Fibroblast of gingiva (primary cell): ENCODE measurements around the gene GEN1.
"Not testable (repeated sequence)": the region's sequence is repeated elsewhere in the genome, so short reads cannot be mapped to it uniquely, and the experiment has no call there.

Experiments
- DNase-seq: peaks from one replicate; pipeline ENCODE4 v3.0.0-alpha.2; 2011; ENCODE audit warnings: low read depth

GEN1 gene

DNA sequence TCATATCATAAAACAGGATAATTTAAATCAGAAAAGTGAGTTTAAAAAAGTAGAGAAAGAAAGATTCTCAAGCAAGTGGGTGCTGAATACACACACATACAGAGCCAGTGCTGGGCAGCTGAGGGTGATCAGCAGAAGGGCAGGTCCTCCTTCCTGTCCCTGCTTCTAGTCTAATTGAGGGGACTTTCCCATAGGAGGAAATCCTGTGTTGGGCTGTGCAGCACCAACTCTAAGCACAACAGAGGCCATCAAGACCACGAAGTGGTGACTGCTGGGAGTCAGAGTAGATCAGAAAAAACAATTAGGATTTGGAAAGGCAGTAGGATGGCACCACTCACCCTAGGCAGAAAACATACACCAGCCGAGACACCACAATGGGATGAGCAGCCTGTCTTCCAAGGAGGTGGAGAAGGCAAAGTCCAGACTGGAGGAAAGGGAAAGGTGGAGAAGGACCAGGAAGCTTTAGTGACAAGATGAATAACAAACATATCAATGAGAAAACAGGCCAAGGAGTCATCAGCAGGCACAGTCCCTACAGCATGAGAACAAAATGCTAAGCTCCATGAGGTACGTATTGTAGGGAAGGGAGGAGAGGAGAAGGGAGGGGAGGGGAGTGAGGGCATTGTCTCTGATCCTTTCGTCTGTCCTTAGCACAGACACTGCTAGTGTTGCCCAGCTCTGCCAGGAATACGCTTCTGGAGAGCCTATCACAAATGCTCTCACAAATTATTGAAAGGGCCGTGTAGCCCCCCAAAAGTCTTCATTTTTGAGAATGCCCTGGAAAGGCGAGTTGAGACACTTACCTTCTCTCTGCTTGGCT, 45.6 kb downstream of the GEN1 start:
- DNase-seq = no peak

DNA sequence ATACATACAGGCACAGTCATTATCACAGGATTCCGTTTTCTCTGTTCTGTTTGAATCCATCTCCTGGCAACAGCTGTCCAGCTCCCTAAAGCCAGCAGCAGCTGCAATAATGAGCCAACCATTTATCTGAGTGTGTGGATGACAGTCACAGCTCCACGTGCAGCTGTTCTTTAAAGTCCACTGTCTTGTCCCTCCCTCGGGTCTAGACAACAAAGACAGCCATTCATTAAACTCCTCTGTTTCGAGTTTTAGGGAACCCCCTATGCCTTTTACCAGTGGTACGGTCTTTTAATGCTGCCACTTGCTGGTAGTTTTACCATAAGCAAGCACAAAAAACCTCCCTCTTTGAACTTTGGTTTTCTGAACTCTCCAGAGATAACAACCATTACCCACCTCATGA, 46.3 kb downstream of the GEN1 start:
- DNase-seq = no peak

- no peak for DNase-seq
Observed at GRCh38 chr2:17800693-17801458, 46.9 kb downstream of the GEN1 start.

DNA sequence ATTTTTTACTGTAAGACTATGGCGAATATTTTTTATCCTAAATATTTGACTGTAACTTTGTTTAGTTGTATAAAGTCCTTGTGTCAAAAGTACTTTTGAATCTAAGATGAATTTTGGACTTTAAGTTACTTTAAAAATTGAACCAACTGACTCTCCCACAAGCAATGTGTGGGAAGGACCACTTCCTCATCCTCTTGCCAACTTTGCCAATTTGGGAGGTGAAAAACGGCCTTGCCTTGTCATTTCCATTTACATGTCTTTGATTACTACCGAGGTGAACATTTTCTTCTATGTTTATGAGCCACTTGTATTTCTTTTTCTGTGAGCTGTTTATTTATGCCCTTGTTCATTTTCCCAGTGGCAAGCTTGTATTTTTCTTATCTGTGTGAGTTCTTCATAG, 49.6 kb downstream of the GEN1 start:
- DNase-seq = no peak

- DNase-seq = no peak
Observed at GRCh38 chr2:17804358-17804757, 50.4 kb downstream of the GEN1 start.

GRCh38 chr2:17805166-17805565, 51.2 kb downstream of the GEN1 start:
- DNase-seq = no peak

GRCh38 chr2:17805717-17806363, 51.9 kb downstream of the GEN1 start:
- DNase-seq = no peak

DNA sequence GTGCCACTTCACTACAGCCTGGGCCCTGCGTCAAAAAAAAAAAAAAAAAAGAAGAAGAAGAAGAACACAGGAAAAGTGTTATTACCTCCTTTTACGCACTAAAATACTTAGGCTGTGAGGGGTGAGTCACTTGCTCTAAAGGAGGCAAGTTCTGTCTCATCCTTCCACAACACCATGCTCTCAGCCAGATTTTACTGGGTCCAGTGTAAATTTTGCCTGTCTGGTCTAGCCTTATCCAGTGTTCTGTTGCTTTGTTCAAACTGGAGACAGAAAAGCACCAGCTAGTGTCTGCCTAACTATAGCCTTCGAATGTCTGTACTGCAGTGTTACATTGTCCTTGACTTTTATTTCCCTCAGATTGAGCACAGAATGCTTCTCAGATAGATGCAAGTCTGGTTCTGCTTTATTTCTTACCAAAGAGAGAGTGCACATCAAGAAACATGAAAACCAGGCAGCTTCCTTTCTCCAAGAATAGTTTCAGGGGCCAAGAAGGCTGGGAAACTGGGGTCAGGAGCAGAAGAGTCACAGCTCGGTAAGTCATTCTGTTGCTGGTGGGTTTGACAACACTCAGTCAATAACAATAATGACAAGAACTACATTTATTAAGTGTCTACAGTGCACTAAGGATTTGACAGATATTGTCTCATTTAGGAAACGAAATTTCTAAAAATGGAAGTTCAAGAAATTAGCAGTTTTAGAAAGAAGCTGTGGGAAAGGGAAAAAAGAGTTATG, 59.2 kb downstream of the GEN1 start:
- no peak for DNase-seq

- no peak for DNase-seq
Observed at GRCh38 chr2:17813742-17814473, 60.0 kb downstream of the GEN1 start.

- DNase-seq = no peak
Observed at GRCh38 chr2:17814601-17815000, 60.7 kb downstream of the GEN1 start.

- no peak for DNase-seq
Observed at GRCh38 chr2:17815468-17816184, 61.7 kb downstream of the GEN1 start.

DNA sequence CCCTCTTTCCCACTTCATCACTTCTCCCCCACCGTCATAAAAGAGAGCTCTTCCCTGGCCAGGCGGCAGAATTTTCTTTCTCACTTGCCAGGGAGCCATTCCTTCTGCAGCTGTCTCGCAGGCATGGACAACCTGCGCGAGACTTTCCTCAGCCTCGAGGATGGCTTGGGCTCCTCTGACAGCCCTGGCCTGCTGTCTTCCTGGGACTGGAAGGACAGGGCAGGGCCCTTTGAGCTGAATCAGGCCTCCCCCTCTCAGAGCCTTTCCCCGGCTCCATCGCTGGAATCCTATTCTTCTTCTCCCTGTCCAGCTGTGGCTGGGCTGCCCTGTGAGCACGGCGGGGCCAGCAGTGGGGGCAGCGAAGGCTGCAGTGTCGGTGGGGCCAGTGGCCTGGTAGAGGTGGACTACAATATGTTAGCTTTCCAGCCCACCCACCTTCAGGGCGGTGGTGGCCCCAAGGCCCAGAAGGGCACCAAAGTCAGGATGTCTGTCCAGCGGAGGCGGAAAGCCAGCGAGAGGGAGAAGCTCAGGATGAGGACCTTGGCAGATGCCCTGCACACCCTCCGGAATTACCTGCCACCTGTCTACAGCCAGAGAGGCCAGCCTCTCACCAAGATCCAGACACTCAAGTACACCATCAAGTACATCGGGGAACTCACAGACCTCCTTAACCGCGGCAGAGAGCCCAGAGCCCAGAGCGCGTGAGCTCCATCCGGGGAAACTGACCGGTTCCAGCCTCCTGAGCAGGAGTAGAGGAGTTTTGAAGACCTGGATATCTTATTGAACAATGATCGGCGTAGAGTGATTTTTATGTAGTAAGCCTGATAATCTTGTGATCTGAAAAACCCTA, 62.7 kb downstream of the GEN1 start, which contains the start of gene MSGN1:
MSGN1 (plus strand) TSS at position 65 of the 850 bp plus-strand sequence; CDS start at position 124, 59 bp downstream.
- DNase-seq = no peak

GRCh38 chr2:17818235-17818815, 64.4 kb downstream of the GEN1 start:
- no peak for DNase-seq

DNA sequence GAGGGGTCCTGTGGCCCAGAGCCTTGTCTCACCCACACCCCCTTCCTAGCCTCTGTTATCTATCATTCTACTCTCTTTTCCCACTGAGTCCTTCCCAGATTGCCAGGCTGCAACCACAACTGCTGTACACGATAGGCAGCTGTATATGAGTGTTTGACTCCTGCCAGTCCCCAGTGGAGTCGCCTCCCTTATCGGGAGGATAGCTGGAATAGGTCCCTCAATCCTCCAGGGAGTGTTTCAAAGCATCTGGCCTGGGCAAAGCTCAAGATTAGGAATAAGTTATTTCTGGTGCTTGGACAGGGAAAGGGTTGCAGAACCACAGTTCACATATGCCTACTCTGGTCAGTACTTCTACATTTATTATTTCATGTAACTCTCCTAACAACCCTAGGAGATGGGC, 67.1 kb downstream of the GEN1 start:
- DNase-seq = no peak

DNA sequence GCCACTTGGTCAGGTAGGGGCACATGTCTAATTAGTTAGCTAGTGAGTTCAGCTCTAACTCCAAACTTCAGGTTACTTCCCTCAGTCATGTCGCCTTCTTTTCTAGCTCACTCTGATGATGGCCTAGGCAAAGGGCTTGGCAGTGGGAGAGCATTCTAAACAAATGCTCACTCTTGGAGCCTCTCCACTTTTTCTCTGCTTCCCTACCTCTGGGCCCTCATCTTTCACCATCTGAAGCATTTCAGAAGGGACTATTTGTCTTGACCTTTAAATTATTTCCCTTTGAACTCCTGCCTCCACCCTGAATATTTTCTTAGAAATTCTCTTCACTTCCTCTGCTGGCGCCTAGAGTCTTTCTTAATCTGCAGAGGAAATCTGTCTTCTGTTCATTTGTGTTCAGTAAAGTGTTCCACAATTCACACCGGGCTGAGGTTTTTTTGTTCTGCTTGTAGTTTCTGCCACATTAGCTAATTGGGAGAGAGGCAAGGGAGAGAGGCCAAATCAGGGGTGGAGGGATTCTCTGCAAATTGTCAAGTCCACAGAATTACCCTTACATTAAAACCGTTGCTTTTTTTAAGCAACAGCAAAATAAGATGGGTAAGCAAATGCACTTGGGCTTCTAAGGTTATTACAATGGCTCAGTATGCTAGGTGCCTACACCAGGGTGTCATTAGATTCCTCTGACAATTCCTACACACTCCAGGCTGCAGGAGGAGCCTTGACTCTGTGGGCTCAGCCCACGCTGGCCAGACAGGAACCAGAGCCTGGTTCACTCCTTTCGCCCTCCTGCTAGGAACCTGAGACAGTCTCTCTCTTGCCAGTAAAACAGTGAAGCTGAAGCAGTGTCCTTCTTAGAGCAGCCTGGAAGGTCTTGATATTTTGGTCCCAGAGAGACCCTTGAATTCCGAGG, 67.9 kb downstream of the GEN1 start:
- DNase-seq = no peak

- no peak for DNase-seq
Observed at GRCh38 chr2:17822445-17823117, 68.6 kb downstream of the GEN1 start.

GRCh38 chr2:17823646-17824045, 69.7 kb downstream of the GEN1 start:
- DNase-seq = not testable (repeated sequence)

DNA sequence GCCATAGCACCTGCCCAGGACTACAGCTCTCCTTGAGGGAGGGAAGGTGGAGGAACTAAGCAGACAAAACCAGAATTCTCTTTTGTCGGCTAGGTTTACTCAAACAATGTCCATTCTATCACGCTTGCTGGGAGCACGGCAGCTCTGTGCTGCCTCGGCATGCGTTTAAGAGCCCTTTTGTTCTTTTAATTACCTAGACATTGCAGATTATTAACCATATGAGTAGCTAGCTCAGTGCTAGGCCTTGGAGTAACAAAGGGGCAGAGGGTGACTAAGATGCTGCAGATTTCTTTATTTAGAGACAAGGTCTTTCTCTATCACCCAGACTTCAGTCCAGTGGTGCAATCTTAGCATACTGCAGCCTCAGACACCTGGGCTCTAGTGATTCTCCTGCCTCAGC, 73.4 kb downstream of the GEN1 start:
- no peak for DNase-seq
